ENCODE results near the gene AAK1.

DNA sequence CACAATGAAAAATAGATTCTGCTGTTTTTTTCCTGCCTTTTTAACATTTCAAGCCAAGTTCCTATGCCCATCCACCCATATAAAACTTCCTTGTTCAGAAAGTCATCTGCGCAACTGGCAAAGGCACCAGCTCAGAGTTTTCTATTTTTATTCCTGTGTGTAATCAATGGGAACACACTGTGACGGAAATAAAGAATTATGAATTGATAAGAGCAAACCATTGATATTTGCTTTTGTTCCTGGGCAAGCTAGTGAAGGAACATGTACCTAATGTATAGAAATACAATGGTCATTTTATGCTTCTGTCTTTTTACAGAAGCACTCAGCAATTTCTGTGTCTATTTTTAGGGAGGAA, 30.8 kb upstream of the AAK1 start:
- TF ChIP-seq, protein P1, sequence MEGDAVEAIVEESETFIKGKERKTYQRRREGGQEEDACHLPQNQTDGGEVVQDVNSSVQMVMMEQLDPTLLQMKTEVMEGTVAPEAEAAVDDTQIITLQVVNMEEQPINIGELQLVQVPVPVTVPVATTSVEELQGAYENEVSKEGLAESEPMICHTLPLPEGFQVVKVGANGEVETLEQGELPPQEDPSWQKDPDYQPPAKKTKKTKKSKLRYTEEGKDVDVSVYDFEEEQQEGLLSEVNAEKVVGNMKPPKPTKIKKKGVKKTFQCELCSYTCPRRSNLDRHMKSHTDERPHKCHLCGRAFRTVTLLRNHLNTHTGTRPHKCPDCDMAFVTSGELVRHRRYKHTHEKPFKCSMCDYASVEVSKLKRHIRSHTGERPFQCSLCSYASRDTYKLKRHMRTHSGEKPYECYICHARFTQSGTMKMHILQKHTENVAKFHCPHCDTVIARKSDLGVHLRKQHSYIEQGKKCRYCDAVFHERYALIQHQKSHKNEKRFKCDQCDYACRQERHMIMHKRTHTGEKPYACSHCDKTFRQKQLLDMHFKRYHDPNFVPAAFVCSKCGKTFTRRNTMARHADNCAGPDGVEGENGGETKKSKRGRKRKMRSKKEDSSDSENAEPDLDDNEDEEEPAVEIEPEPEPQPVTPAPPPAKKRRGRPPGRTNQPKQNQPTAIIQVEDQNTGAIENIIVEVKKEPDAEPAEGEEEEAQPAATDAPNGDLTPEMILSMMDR (IDR thresholded peaks at IDR 0.05), result no peak
- no peak for TF ChIP-seq POLR2A (IDR thresholded peaks at IDR 0.05)

Data from prostate gland (tissue), 2 donors.